H1 (cell line): ENCODE data around the gene NUP85. TPM values are rescaled to one million over a fixed set of nuclear protein-coding genes. Genes with fewer than 3 reads are reported as not detected.

Experiments
- CTCF ChIA-PET: fragments of 300-600 bp; sonication (Branson Sonifier 250); formaldehyde crosslinking; loops from one replicate; lab custom pipeline; 2021; ENCODE audit not compliant: partially characterized antibody; lab: Charles Lee
- POLR2A ChIA-PET: fragments of 300-600 bp; sonication (Branson Sonifier 250); formaldehyde crosslinking; loops from one replicate; lab custom pipeline; 2021; ENCODE audit warnings: inconsistent platforms; ENCODE audit not compliant: partially characterized antibody; lab: Charles Lee
- DNase-seq, 2 experiments: peaks; one replicate each; pipeline versions ENCODE4 v3.0.0 to v3.0.0-alpha.2; 2010 to 2022; ENCODE audit warnings: low spot score in 2 of 2, low read depth in 1 of 2, mixed read lengths in 1 of 2
- FAIRE-seq: peaks from 2 replicates; lab custom pipeline; 2011; peaks lifted over from hg19 to GRCh38; lab: Jason Lieb, UNC
- H2AFZ ChIP-seq: 2 replicates; pipeline ENCODE4 v1.8.1; 2012; ENCODE audit warnings: low read length, inconsistent platforms
- H2AK5ac ChIP-seq: 2 replicates; pipeline ENCODE4 v1.6.1; 2013; ENCODE audit warnings: low read depth, low read length
- H2BK120ac ChIP-seq: replicated peaks from 2 replicates; pipeline ENCODE3; 2013; ENCODE audit warnings: low read depth, low read length, inconsistent platforms
- H2BK12ac ChIP-seq: 2 replicates; pipeline ENCODE4 v1.6.1; 2013; ENCODE audit warnings: low read depth, low read length
- H2BK15ac ChIP-seq: 2 replicates; pipeline ENCODE4 v1.6.1; 2013; ENCODE audit warnings: low read length
- H2BK20ac ChIP-seq: 2 replicates; pipeline ENCODE4 v1.6.1; 2013; ENCODE audit warnings: low read length
- H2BK5ac ChIP-seq: 2 replicates; pipeline ENCODE4 v1.6.1; 2013; ENCODE audit warnings: low read depth, low read length
- H3K14ac ChIP-seq: 2 replicates; pipeline ENCODE4 v1.6.1; 2013; ENCODE audit warnings: inconsistent platforms; ENCODE audit not compliant: insufficient read length
- H3K18ac ChIP-seq: 2 replicates; pipeline ENCODE4 v1.6.1; 2013; ENCODE audit warnings: low read length; ENCODE audit errors: extremely low read depth
- H3K23ac ChIP-seq: 2 replicates; pipeline ENCODE4 v1.6.1; 2013; ENCODE audit warnings: inconsistent platforms; ENCODE audit not compliant: insufficient read length
- H3K23me2 ChIP-seq: 2 replicates; pipeline ENCODE4 v1.6.1; 2013; ENCODE audit warnings: low read depth, low read length
- H3K27ac ChIP-seq: 2 replicates; pipeline ENCODE4 v1.6.1; 2011; ENCODE audit warnings: low read depth, low read length, inconsistent platforms
- H3K27me3 ChIP-seq, 4 experiments: replicated peaks in 1 of 4; 1 replicate in 1 of 4; 2 replicates in 3 of 4; pipeline versions ENCODE4 v1.6.1 to v1.8.1; 2011 to 2013; ENCODE audit warnings: low read length in 3 of 4, mild to moderate bottlenecking in 3 of 4, inconsistent platforms in 2 of 4, mixed read lengths in 2 of 4, moderate library complexity in 1 of 4; ENCODE audit not compliant: control insufficient read depth in 3 of 4, insufficient read depth in 3 of 4; ENCODE audit errors: extremely low read depth in 1 of 4
- H3K36me3 ChIP-seq, 4 experiments: 2 replicates each; pipeline versions ENCODE4 v1.6.1 to v1.8.1; 2011 to 2013; ENCODE audit warnings: mild to moderate bottlenecking in 4 of 4, low read length in 3 of 4, moderate library complexity in 2 of 4, control low read depth in 1 of 4, inconsistent platforms in 1 of 4; ENCODE audit not compliant: insufficient read depth in 4 of 4, control insufficient read depth in 2 of 4
- H3K4ac ChIP-seq: replicated peaks from 2 replicates; pipeline ENCODE3; 2013; ENCODE audit warnings: low read length, low read depth, mixed read lengths, inconsistent platforms; ENCODE audit not compliant: insufficient read length
- H3K4me1 ChIP-seq, 4 experiments: replicated peaks in 1 of 4; 1 replicate in 1 of 4; 2 replicates in 3 of 4; pipeline versions ENCODE4 v1.6.1 to v1.8.1; 2011 to 2013; ENCODE audit warnings: low read length in 3 of 4, inconsistent platforms in 2 of 4, mixed read lengths in 1 of 4; ENCODE audit not compliant: insufficient read depth in 4 of 4, control insufficient read depth in 3 of 4
- H3K4me2 ChIP-seq, 2 experiments: 2 replicates each; pipeline versions ENCODE4 v1.6.1 to v1.8.1; 2011 to 2013; ENCODE audit warnings: low read depth in 2 of 2, low read length in 2 of 2, control low read depth in 1 of 2, inconsistent platforms in 1 of 2, mild to moderate bottlenecking in 1 of 2; ENCODE audit not compliant: insufficient read depth in 1 of 2
- H3K4me3 ChIP-seq, 4 experiments: fragments of 200-600, 300-600 bp in 1 of 4; sonication (generic), shearing (Covaris generic), sonication (Bioruptor Twin) in 1 of 4; 2 replicates each; pipeline versions ENCODE4 v1.5.1 to v1.8.1; 2011 to 2016; ENCODE audit warnings: low read length in 4 of 4, low read depth in 3 of 4, control low read depth in 2 of 4, inconsistent platforms in 2 of 4, mild to moderate bottlenecking in 2 of 4, mixed read lengths in 1 of 4, moderate library complexity in 1 of 4; ENCODE audit not compliant: insufficient read depth in 2 of 4; ENCODE audit errors: extremely low read depth in 1 of 4
- H3K56ac ChIP-seq: replicated peaks from 2 replicates; pipeline ENCODE3; 2013; ENCODE audit warnings: low read depth, mild to moderate bottlenecking, mixed read lengths, low read length, inconsistent platforms; ENCODE audit not compliant: insufficient read length
- H3K79me1 ChIP-seq: 2 replicates; pipeline ENCODE4 v1.6.1; 2013; ENCODE audit warnings: low read depth, low read length, control low read depth
- H3K79me2 ChIP-seq, 2 experiments: 2 replicates each; pipeline versions ENCODE4 v1.6.1 to v1.8.1; 2012 to 2013; ENCODE audit warnings: low read length in 2 of 2, mild to moderate bottlenecking in 2 of 2, inconsistent platforms in 1 of 2; ENCODE audit not compliant: insufficient read depth in 2 of 2, control insufficient read depth in 1 of 2
- H3K9ac ChIP-seq, 4 experiments: replicated peaks in 1 of 4; 1 replicate in 1 of 4; 2 replicates in 3 of 4; pipeline versions ENCODE4 v1.6.1 to v1.8.1; 2011 to 2013; ENCODE audit warnings: low read depth in 3 of 4, low read length in 3 of 4, control low read depth in 2 of 4, mild to moderate bottlenecking in 2 of 4, moderate library complexity in 2 of 4, inconsistent platforms in 1 of 4; ENCODE audit errors: extremely low read depth in 1 of 4
- H3K9me3 ChIP-seq, 2 experiments: 2 replicates each; pipeline versions ENCODE4 v1.6.1 to v1.8.1; 2012 to 2013; ENCODE audit warnings: mild to moderate bottlenecking in 2 of 2, moderate library complexity in 2 of 2, control low read depth in 1 of 2, inconsistent platforms in 1 of 2, low read depth in 1 of 2, low read length in 1 of 2, mixed read lengths in 1 of 2; ENCODE audit not compliant: insufficient read depth in 2 of 2
- H4K20me1 ChIP-seq, 2 experiments: replicated peaks in 1 of 2; 2 replicates each; pipeline versions ENCODE3 to v1.8.1; 2011 to 2013; ENCODE audit warnings: inconsistent platforms in 2 of 2, low read length in 2 of 2, mild to moderate bottlenecking in 1 of 2; ENCODE audit not compliant: insufficient read depth in 2 of 2, control insufficient read depth in 1 of 2
- H4K5ac ChIP-seq: 2 replicates; pipeline ENCODE4 v1.6.1; 2013; ENCODE audit warnings: low read length, low read depth, mixed read lengths, inconsistent platforms; ENCODE audit not compliant: insufficient read length
- H4K8ac ChIP-seq: 2 replicates; pipeline ENCODE4 v1.8.0; 2013; ENCODE audit warnings: mild to moderate bottlenecking, moderate library complexity, low read length, inconsistent platforms; ENCODE audit not compliant: insufficient read depth; ENCODE audit errors: extremely low read depth
- H4K91ac ChIP-seq: replicated peaks from 2 replicates; pipeline ENCODE3; 2013; ENCODE audit warnings: low read length, mixed read lengths, inconsistent platforms; ENCODE audit not compliant: insufficient read length
- BRCA1 ChIP-seq: IDR thresholded peaks from 2 replicates; pipeline ENCODE4 v1.6.1; 2012; ENCODE audit warnings: low read depth, low read length, improper control_type of control experiment
- E2F6 ChIP-seq: IDR thresholded peaks from 2 replicates; pipeline ENCODE4 v1.6.1; 2012; ENCODE audit warnings: inconsistent platforms
- HDAC2 ChIP-seq, 2 experiments: fragments of 300-600 bp in 1 of 2; sonication (generic) in 1 of 2; IDR thresholded peaks; 2 replicates each; pipeline ENCODE4 v1.6.1; 2011 to 2012; ENCODE audit warnings: low read depth in 2 of 2, low read length in 2 of 2, mild to moderate bottlenecking in 2 of 2, moderate library complexity in 2 of 2, borderline replicate concordance in 1 of 2, inconsistent platforms in 1 of 2
- JUN ChIP-seq: IDR thresholded peaks from 2 replicates; pipeline ENCODE4 v1.6.1; 2011; ENCODE audit warnings: low read depth, mild to moderate bottlenecking, improper control_type of control experiment, low read length
- JUND ChIP-seq: IDR thresholded peaks from 2 replicates; pipeline ENCODE4 v1.6.1; 2011; ENCODE audit warnings: mild to moderate bottlenecking, improper control_type of control experiment, low read length
- MAX ChIP-seq: IDR thresholded peaks from 2 replicates; pipeline ENCODE4 v1.6.1; 2012; ENCODE audit warnings: inconsistent platforms
- POLR2A ChIP-seq, 2 experiments: IDR thresholded peaks; 1 replicate in 1 of 2; 2 replicates in 1 of 2; pipeline ENCODE4 v1.6.1; 2011; ENCODE audit warnings: low read depth in 2 of 2, low read length in 2 of 2, mild to moderate bottlenecking in 2 of 2; ENCODE audit errors: control extremely low read depth in 1 of 2
- POLR2AphosphoS5 ChIP-seq: IDR thresholded peaks from 2 replicates; pipeline ENCODE4 v1.6.1; 2011; ENCODE audit warnings: low read depth, low read length
- WGBS, 2 experiments: shearing (Covaris generic) in 1 of 2; methylation state at CpG; one replicate each; pipeline versions ENCODE4 v1.1.6 to v1.1.7; 2013 to 2015; ENCODE audit warnings: low lambda C conversion rate in 2 of 2, mixed read lengths in 2 of 2, inconsistent platforms in 1 of 2, low coverage in 1 of 2, missing lambda C conversion rate in 1 of 2; ENCODE audit not compliant: insufficient replicate concordance in 2 of 2, insufficient coverage in 1 of 2, insufficient read length in 1 of 2; ENCODE audit errors: extremely low coverage in 1 of 2, missing lambda C conversion rate in 1 of 2; 5-methylcytosine and 5-hydroxymethylcytosine counted together
- polyA plus RNA-seq, 7 experiments: library from polyadenylated mRNA; depleted of rRNA in 3 of 7; stranded (reverse) in 5 of 7; unstranded in 2 of 7; fragments of >200 nt in 5 of 7; fragments of 200-250 nt in 2 of 7; gene quantifications; 1 replicate in 5 of 7; 2 replicates in 1 of 7; 4 replicates in 1 of 7; pipeline versions ENCODE4 v1.2.1 to v1.2.3, GENCODE V29; 2011 to 2013; ENCODE audit warnings: missing spikeins in 2 of 7, mixed read lengths in 2 of 7
- total RNA-seq: library from RNA; stranded (reverse); fragmentation: NEBNext Ultra II Directional; extraction: Animal tissue kit (Norgen Biotek cat#: 25700); gene quantifications from 2 replicates; pipeline ENCODE4 v1.2.1, GENCODE V29; 2021

NUP85 gene
- total and polyA plus RNA-seq, 2 of the 8 experiments (the other 6 are each of a cell fraction or from before 2014, with no cell fraction given), result 98.5 to 154 TPM

- Histone ChIP-seq H3K18ac (no peak overlapping the region), H2BK5ac (peak overlapping the region; percentile 18; the same call in 1 of the 2 replicates), H3K9me3 (no peaks in the 10 kb centered on the region), H3K4me3 (no peak overlapping the region), H3K4me2 (peak overlapping the region in 1 of 2 experiments; percentile 32; a peak in 1 of 4 replicates), H3K27ac (no peak overlapping the region), H4K91ac (no peak overlapping the region), H2AK5ac (0 out of 2 replicates have a peak overlapping the region, but pooled peaks have one; percentile 1), H4K20me1 (peaks cover 2 to 7% of the 10 kb centered on the region in 2 experiments), H3K9ac (peak overlapping the region in 1 of 4 experiments; percentile 30; a peak in 2 of 7 replicates), H3K79me1 (no peaks in the 10 kb centered on the region), H3K56ac (no peak overlapping the region), H2BK20ac (no peak overlapping the region), H4K8ac (no peak overlapping the region), H3K23me2 (peaks cover 15% of the 10 kb centered on the region), H3K27me3 (no peaks in the 10 kb centered on the region), H4K5ac (no peak overlapping the region), H2BK15ac (no peak overlapping the region), H3K4ac (no peak overlapping the region), H2AFZ (no peak overlapping the region), H2BK120ac (no peak overlapping the region), H3K36me3 (peaks cover 12 to 34% (median 25%) of the 10 kb centered on the region in 4 experiments), H3K23ac (no peak overlapping the region), H3K79me2 (peaks cover 0 to 5% of the 10 kb centered on the region in 2 experiments; a peak in 2 of 4 replicates), H3K14ac (no peak overlapping the region), H3K4me1 (peaks cover 0 to 9% (median 8%) of the 10 kb centered on the region in 4 experiments; a peak in 4 of 7 replicates), H2BK12ac (no peak overlapping the region)
- ChIA-PET POLR2A (interaction anchor here (0.6 to 6.7 kb wide), 18 partner anchors 11 to 486 kb away, joined by 3 to 53 read pairs (median 4); partner anchors contain the start of genes GRB2, JPT1, NUP85 and SLC25A19), CTCF (interaction anchor here (0.6 to 21.2 kb wide), 20 partner anchors 7 to 1810 kb away, joined by 3 to 369 read pairs (median 4); partner anchors contain the start of genes GGA3, GRB2 and MRPS7)
- DNase-seq (peak; percentile 67 to 76), FAIRE-seq (no peak)
- WGBS, 2 experiments, result 58% methylated on average over 14 of the region's 14 CpGs; no CpG with 5 or more reads in 1 of the 2 experiments
- TF ChIP-seq E2F6, result no peak
- no peak for TF ChIP-seq JUN
- TF ChIP-seq POLR2AphosphoS5, result peak; percentile 62; the same call in 1 of the 2 replicates
- TF ChIP-seq MAX, result 0 out of 2 replicates have a peak, but pooled peaks have one; percentile 56
- no peak for TF ChIP-seq JUND
- TF ChIP-seq HDAC2 (IDR thresholded peaks at IDR 0.05; ENCODE audit: borderline replicate concordance in 1 of 2, low read depth in 2 of 2, low read length in 2 of 2), result no peak
- TF ChIP-seq BRCA1, result no peak
- peak in 1 of 2 experiments; percentile 60; a peak in 2 of 3 replicates for TF ChIP-seq POLR2A (IDR thresholded peaks at IDR 0.05; ENCODE audit: control extremely low read depth in 1 of 2, low read depth in 2 of 2, low read length in 2 of 2)
These were observed 62.1 kb downstream of the NUP85 start for GRCh38 chr17:75267411-75268232.
